H1 (cell line): ENCODE measurements around the gene DNAH10. TPM values are rescaled to one million over a fixed set of nuclear protein-coding genes. Genes with fewer than 3 reads are reported as not detected.

ENCODE experiments used
- CTCF ChIA-PET: fragments of 300-600 bp; sonication (Branson Sonifier 250); formaldehyde crosslinking; loops from one replicate; lab custom pipeline; 2021; ENCODE audit not compliant: partially characterized antibody; lab: Charles Lee
- POLR2A ChIA-PET: fragments of 300-600 bp; sonication (Branson Sonifier 250); formaldehyde crosslinking; loops from one replicate; lab custom pipeline; 2021; ENCODE audit warnings: inconsistent platforms; ENCODE audit not compliant: partially characterized antibody; lab: Charles Lee
- DNase-seq, 2 experiments: peaks; one replicate each; pipeline versions ENCODE4 v3.0.0 to v3.0.0-alpha.2; 2010 to 2022; ENCODE audit warnings: low spot score in 2 of 2, low read depth in 1 of 2, mixed read lengths in 1 of 2
- FAIRE-seq: peaks from 2 replicates; lab custom pipeline; 2011; peaks lifted over from hg19 to GRCh38; lab: Jason Lieb, UNC
- H2AFZ ChIP-seq: 2 replicates; pipeline ENCODE4 v1.8.1; 2012; ENCODE audit warnings: low read length, inconsistent platforms
- H2AK5ac ChIP-seq: 2 replicates; pipeline ENCODE4 v1.6.1; 2013; ENCODE audit warnings: low read depth, low read length
- H2BK120ac ChIP-seq: replicated peaks from 2 replicates; pipeline ENCODE3; 2013; ENCODE audit warnings: low read depth, low read length, inconsistent platforms
- H2BK12ac ChIP-seq: 2 replicates; pipeline ENCODE4 v1.6.1; 2013; ENCODE audit warnings: low read depth, low read length
- H2BK15ac ChIP-seq: 2 replicates; pipeline ENCODE4 v1.6.1; 2013; ENCODE audit warnings: low read length
- H2BK20ac ChIP-seq: 2 replicates; pipeline ENCODE4 v1.6.1; 2013; ENCODE audit warnings: low read length
- H2BK5ac ChIP-seq: 2 replicates; pipeline ENCODE4 v1.6.1; 2013; ENCODE audit warnings: low read depth, low read length
- H3K14ac ChIP-seq: 2 replicates; pipeline ENCODE4 v1.6.1; 2013; ENCODE audit warnings: inconsistent platforms; ENCODE audit not compliant: insufficient read length
- H3K18ac ChIP-seq: 2 replicates; pipeline ENCODE4 v1.6.1; 2013; ENCODE audit warnings: low read length; ENCODE audit errors: extremely low read depth
- H3K23ac ChIP-seq: 2 replicates; pipeline ENCODE4 v1.6.1; 2013; ENCODE audit warnings: inconsistent platforms; ENCODE audit not compliant: insufficient read length
- H3K23me2 ChIP-seq: 2 replicates; pipeline ENCODE4 v1.6.1; 2013; ENCODE audit warnings: low read depth, low read length
- H3K27ac ChIP-seq: 2 replicates; pipeline ENCODE4 v1.6.1; 2011; ENCODE audit warnings: low read depth, low read length, inconsistent platforms
- H3K27me3 ChIP-seq, 4 experiments: replicated peaks in 1 of 4; 1 replicate in 1 of 4; 2 replicates in 3 of 4; pipeline versions ENCODE4 v1.6.1 to v1.8.1; 2011 to 2013; ENCODE audit warnings: low read length in 3 of 4, mild to moderate bottlenecking in 3 of 4, inconsistent platforms in 2 of 4, mixed read lengths in 2 of 4, moderate library complexity in 1 of 4; ENCODE audit not compliant: control insufficient read depth in 3 of 4, insufficient read depth in 3 of 4; ENCODE audit errors: extremely low read depth in 1 of 4
- H3K36me3 ChIP-seq, 4 experiments: 2 replicates each; pipeline versions ENCODE4 v1.6.1 to v1.8.1; 2011 to 2013; ENCODE audit warnings: mild to moderate bottlenecking in 4 of 4, low read length in 3 of 4, moderate library complexity in 2 of 4, control low read depth in 1 of 4, inconsistent platforms in 1 of 4; ENCODE audit not compliant: insufficient read depth in 4 of 4, control insufficient read depth in 2 of 4
- H3K4ac ChIP-seq: replicated peaks from 2 replicates; pipeline ENCODE3; 2013; ENCODE audit warnings: low read length, low read depth, mixed read lengths, inconsistent platforms; ENCODE audit not compliant: insufficient read length
- H3K4me1 ChIP-seq, 4 experiments: replicated peaks in 1 of 4; 1 replicate in 1 of 4; 2 replicates in 3 of 4; pipeline versions ENCODE4 v1.6.1 to v1.8.1; 2011 to 2013; ENCODE audit warnings: low read length in 3 of 4, inconsistent platforms in 2 of 4, mixed read lengths in 1 of 4; ENCODE audit not compliant: insufficient read depth in 4 of 4, control insufficient read depth in 3 of 4
- H3K4me2 ChIP-seq, 2 experiments: 2 replicates each; pipeline versions ENCODE4 v1.6.1 to v1.8.1; 2011 to 2013; ENCODE audit warnings: low read depth in 2 of 2, low read length in 2 of 2, control low read depth in 1 of 2, inconsistent platforms in 1 of 2, mild to moderate bottlenecking in 1 of 2; ENCODE audit not compliant: insufficient read depth in 1 of 2
- H3K4me3 ChIP-seq, 4 experiments: fragments of 200-600, 300-600 bp in 1 of 4; sonication (generic), shearing (Covaris generic), sonication (Bioruptor Twin) in 1 of 4; 2 replicates each; pipeline versions ENCODE4 v1.5.1 to v1.8.1; 2011 to 2016; ENCODE audit warnings: low read length in 4 of 4, low read depth in 3 of 4, control low read depth in 2 of 4, inconsistent platforms in 2 of 4, mild to moderate bottlenecking in 2 of 4, mixed read lengths in 1 of 4, moderate library complexity in 1 of 4; ENCODE audit not compliant: insufficient read depth in 2 of 4; ENCODE audit errors: extremely low read depth in 1 of 4
- H3K56ac ChIP-seq: replicated peaks from 2 replicates; pipeline ENCODE3; 2013; ENCODE audit warnings: low read depth, mild to moderate bottlenecking, mixed read lengths, low read length, inconsistent platforms; ENCODE audit not compliant: insufficient read length
- H3K79me1 ChIP-seq: 2 replicates; pipeline ENCODE4 v1.6.1; 2013; ENCODE audit warnings: low read depth, low read length, control low read depth
- H3K79me2 ChIP-seq, 2 experiments: 2 replicates each; pipeline versions ENCODE4 v1.6.1 to v1.8.1; 2012 to 2013; ENCODE audit warnings: low read length in 2 of 2, mild to moderate bottlenecking in 2 of 2, inconsistent platforms in 1 of 2; ENCODE audit not compliant: insufficient read depth in 2 of 2, control insufficient read depth in 1 of 2
- H3K9ac ChIP-seq, 4 experiments: replicated peaks in 1 of 4; 1 replicate in 1 of 4; 2 replicates in 3 of 4; pipeline versions ENCODE4 v1.6.1 to v1.8.1; 2011 to 2013; ENCODE audit warnings: low read depth in 3 of 4, low read length in 3 of 4, control low read depth in 2 of 4, mild to moderate bottlenecking in 2 of 4, moderate library complexity in 2 of 4, inconsistent platforms in 1 of 4; ENCODE audit errors: extremely low read depth in 1 of 4
- H3K9me3 ChIP-seq, 2 experiments: 2 replicates each; pipeline versions ENCODE4 v1.6.1 to v1.8.1; 2012 to 2013; ENCODE audit warnings: mild to moderate bottlenecking in 2 of 2, moderate library complexity in 2 of 2, control low read depth in 1 of 2, inconsistent platforms in 1 of 2, low read depth in 1 of 2, low read length in 1 of 2, mixed read lengths in 1 of 2; ENCODE audit not compliant: insufficient read depth in 2 of 2
- H4K20me1 ChIP-seq, 2 experiments: replicated peaks in 1 of 2; 2 replicates each; pipeline versions ENCODE3 to v1.8.1; 2011 to 2013; ENCODE audit warnings: inconsistent platforms in 2 of 2, low read length in 2 of 2, mild to moderate bottlenecking in 1 of 2; ENCODE audit not compliant: insufficient read depth in 2 of 2, control insufficient read depth in 1 of 2
- H4K5ac ChIP-seq: 2 replicates; pipeline ENCODE4 v1.6.1; 2013; ENCODE audit warnings: low read length, low read depth, mixed read lengths, inconsistent platforms; ENCODE audit not compliant: insufficient read length
- H4K8ac ChIP-seq: 2 replicates; pipeline ENCODE4 v1.8.0; 2013; ENCODE audit warnings: mild to moderate bottlenecking, moderate library complexity, low read length, inconsistent platforms; ENCODE audit not compliant: insufficient read depth; ENCODE audit errors: extremely low read depth
- H4K91ac ChIP-seq: replicated peaks from 2 replicates; pipeline ENCODE3; 2013; ENCODE audit warnings: low read length, mixed read lengths, inconsistent platforms; ENCODE audit not compliant: insufficient read length
- CBX5 ChIP-seq: fragments of 300-800, 300-1000 bp; sonication (generic); IDR thresholded peaks from 2 replicates; pipeline ENCODE4 v1.7.1; 2016; ENCODE audit warnings: antibody characterized with exemption, low read length, low read depth
- RNF2 ChIP-seq: fragments of 200-900, 300-1000 bp; sonication (generic); IDR thresholded peaks from 2 replicates; pipeline ENCODE4 v1.7.1; 2016; ENCODE audit warnings: borderline replicate concordance, low read depth, mild to moderate bottlenecking, antibody characterized with exemption, low read length; ENCODE audit not compliant: poor library complexity, severe bottlenecking; ENCODE audit errors: missing control alignments
- WGBS, 2 experiments: shearing (Covaris generic) in 1 of 2; methylation state at CpG; one replicate each; pipeline versions ENCODE4 v1.1.6 to v1.1.7; 2013 to 2015; ENCODE audit warnings: low lambda C conversion rate in 2 of 2, mixed read lengths in 2 of 2, inconsistent platforms in 1 of 2, low coverage in 1 of 2, missing lambda C conversion rate in 1 of 2; ENCODE audit not compliant: insufficient replicate concordance in 2 of 2, insufficient coverage in 1 of 2, insufficient read length in 1 of 2; ENCODE audit errors: extremely low coverage in 1 of 2, missing lambda C conversion rate in 1 of 2; 5-methylcytosine and 5-hydroxymethylcytosine counted together
- polyA plus RNA-seq, 7 experiments: library from polyadenylated mRNA; depleted of rRNA in 3 of 7; stranded (reverse) in 5 of 7; unstranded in 2 of 7; fragments of >200 nt in 5 of 7; fragments of 200-250 nt in 2 of 7; gene quantifications; 1 replicate in 5 of 7; 2 replicates in 1 of 7; 4 replicates in 1 of 7; pipeline versions ENCODE4 v1.2.1 to v1.2.3, GENCODE V29; 2011 to 2013; ENCODE audit warnings: missing spikeins in 2 of 7, mixed read lengths in 2 of 7
- total RNA-seq: library from RNA; stranded (reverse); fragmentation: NEBNext Ultra II Directional; extraction: Animal tissue kit (Norgen Biotek cat#: 25700); gene quantifications from 2 replicates; pipeline ENCODE4 v1.2.1, GENCODE V29; 2021

DNAH10 gene
- total and polyA plus RNA-seq, 2 of the 8 experiments (the other 6 are each of a cell fraction or from before 2014, with no cell fraction given) = 0.02 to 0.24 TPM

DNA sequence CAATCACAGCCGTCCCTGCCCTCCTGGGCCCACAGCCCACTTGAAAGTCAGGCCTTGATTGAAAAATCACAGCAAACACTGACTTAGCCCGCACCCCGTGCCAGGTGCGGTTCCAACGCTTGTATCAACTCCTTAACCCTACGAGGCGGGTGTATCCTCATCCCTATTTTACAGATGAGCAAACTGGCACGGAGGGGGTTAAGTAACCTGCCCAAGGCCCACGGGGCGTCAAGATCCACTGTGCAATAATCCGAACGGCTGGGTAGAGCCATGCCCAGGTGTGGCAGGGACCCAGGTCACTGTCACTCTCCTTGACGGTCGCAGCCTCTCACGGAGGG lies 583 bp downstream of the DNAH10 start:
- Histone ChIP-seq H3K27me3 (peaks cover 0 to 5% (median 2%) of the 10 kb centered on the region in 4 experiments; a peak in 2 of 7 replicates), H2BK12ac (no peak overlapping the region), H2AFZ (peak overlapping the region; percentile 60; the same call in 1 of the 2 replicates), H2AK5ac (no peak overlapping the region), H2BK5ac (no peak overlapping the region), H4K5ac (no peak overlapping the region), H4K91ac (no peak overlapping the region), H3K18ac (peak overlapping the region; percentile 71), H3K23ac (no peak overlapping the region), H3K4me2 (peak overlapping the region; percentile 72 to 99), H2BK15ac (no peak overlapping the region), H3K4me1 (peaks cover 0 to 6% (median 5%) of the 10 kb centered on the region in 4 experiments; a peak in 4 of 7 replicates), H3K79me1 (no peaks in the 10 kb centered on the region), H3K56ac (no peak overlapping the region), H3K14ac (no peak overlapping the region), H3K79me2 (no peaks in the 10 kb centered on the region), H3K36me3 (peaks cover 0 to 14% (median 2%) of the 10 kb centered on the region in 4 experiments; a peak in 4 of 8 replicates), H4K8ac (peak overlapping the region; percentile 85; the same call in 1 of the 2 replicates), H2BK20ac (no peak overlapping the region), H3K23me2 (peaks cover 10% of the 10 kb centered on the region), H3K4me3 (peak overlapping the region; percentile 56 to 65 (median 60)), H3K9ac (peak overlapping the region in 1 of 4 experiments; percentile 6; a peak in 2 of 7 replicates), H2BK120ac (peak overlapping the region; percentile 15), H3K27ac (no peak overlapping the region), H3K9me3 (no peaks in the 10 kb centered on the region), H4K20me1 (peaks cover 0 to 2% of the 10 kb centered on the region in 2 experiments), H3K4ac (no peak overlapping the region)
- ChIA-PET POLR2A (interaction anchor here (0.6 to 1.9 kb wide), 7 partner anchors 9 to 601 kb away, joined by 3 to 9 read pairs (median 4); partner anchors contain the start of gene DDX55), CTCF (interaction anchor here (0.6 to 1.7 kb wide), 3 partner anchors 77 to 442 kb away, joined by 4 to 5 read pairs (median 4); no protein-coding TSS in a partner anchor)
- 9% methylated on average over 15 of the region's 15 CpGs; no CpG with 5 or more reads in 1 of the 2 experiments for WGBS, 2 experiments
- FAIRE-seq (no peak), DNase-seq (no peak)
- peak; percentile 28 for TF ChIP-seq RNF2
- no peak for TF ChIP-seq CBX5
